ENCODE data around the gene USH2A. TPM values are rescaled to one million over a fixed set of nuclear protein-coding genes. Genes with fewer than 3 reads are reported as not detected.

Gene USH2A
- total and polyA plus RNA-seq, 2 experiments from 2014 or later = under 0.01 to 0.01 TPM

GRCh38 chr1:216261631-216262030, 161.6 kb downstream of the USH2A start:
- H3K9ac ChIP-seq = no peak overlapping the region
- H2AFZ ChIP-seq = no peak overlapping the region
- no peak overlapping the region for H3K27ac ChIP-seq
- H3K9me2 ChIP-seq (ENCODE audit: insufficient read depth) = no peaks in the 10 kb centered on the region
- DNase-seq = no peak
- no peaks in the 10 kb centered on the region for H3F3A ChIP-seq (ENCODE audit: insufficient read depth)
- TF ChIP-seq EZH2 (IDR thresholded peaks at IDR 0.05; ENCODE audit: insufficient read depth, poor library complexity, severe bottlenecking) (no peak), EZH2phosphoT487 (IDR thresholded peaks at IDR 0.05; ENCODE audit: insufficient read depth, low read depth) (no peak)
- H3K27me3 ChIP-seq (replicated peaks; ENCODE audit: insufficient read depth) = no peaks in the 10 kb centered on the region
- H3K4me2 ChIP-seq (ENCODE audit: unreplicated experiment) = no peak overlapping the region
- no peak overlapping the region for H3K4me3 ChIP-seq
- no peaks in the 10 kb centered on the region for H3K36me3 ChIP-seq (ENCODE audit: low read depth)
- H3K9me3 ChIP-seq (ENCODE audit: low read depth) = no peaks in the 10 kb centered on the region
- H4K20me1 ChIP-seq (ENCODE audit: insufficient read depth) = no peaks in the 10 kb centered on the region
- WGBS, 2 experiments (ENCODE audit: low coverage in 1 of 2, low lambda C conversion rate in 2 of 2, missing lambda C conversion rate in 2 of 2) = 19 to 25% methylated on average over 3 of the region's 3 CpGs
- in situ Hi-C loops (cut with MboI) = no loop called here
- H3K4me1 ChIP-seq (ENCODE audit: insufficient read depth) = no peaks in the 10 kb centered on the region
- no peaks in the 10 kb centered on the region for H3K79me2 ChIP-seq (ENCODE audit: insufficient read depth)

DNA sequence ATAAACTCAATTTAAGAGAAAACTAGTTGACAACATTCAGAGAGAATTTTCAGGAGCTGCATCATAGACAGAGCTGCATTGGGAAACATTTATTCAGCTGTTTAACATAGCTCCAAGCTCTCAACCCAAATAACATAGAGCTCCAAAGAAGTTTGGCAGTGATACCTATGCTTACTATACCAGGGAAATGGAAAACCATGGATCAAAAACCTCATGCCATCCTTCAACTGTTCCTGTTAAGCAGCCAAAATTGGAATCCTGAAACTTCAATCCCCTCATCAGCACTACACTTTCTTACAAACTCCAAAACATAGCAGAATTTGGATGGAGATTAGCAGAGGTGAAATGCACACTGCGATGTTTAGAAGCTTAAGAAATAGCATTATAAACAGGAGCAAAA, 164.4 kb downstream of the USH2A start:
- no peaks in the 10 kb centered on the region for H3K79me2 ChIP-seq (ENCODE audit: insufficient read depth)
- no peaks in the 10 kb centered on the region for H3K9me3 ChIP-seq (ENCODE audit: low read depth)
- no peaks in the 10 kb centered on the region for H4K20me1 ChIP-seq (ENCODE audit: insufficient read depth)
- H2AFZ ChIP-seq = no peak overlapping the region
- no peak overlapping the region for H3K4me2 ChIP-seq (ENCODE audit: unreplicated experiment)
- H3K9ac ChIP-seq = no peak overlapping the region
- H3K4me3 ChIP-seq = no peak overlapping the region
- in situ Hi-C loops (cut with MboI) = no loop called here
- no peaks in the 10 kb centered on the region for H3F3A ChIP-seq (ENCODE audit: insufficient read depth)
- DNase-seq = no peak
- no peaks in the 10 kb centered on the region for H3K4me1 ChIP-seq (ENCODE audit: insufficient read depth)
- no peaks in the 10 kb centered on the region for H3K27me3 ChIP-seq (replicated peaks; ENCODE audit: insufficient read depth)
- no peaks in the 10 kb centered on the region for H3K36me3 ChIP-seq (ENCODE audit: low read depth)
- H3K27ac ChIP-seq = no peak overlapping the region
- WGBS, 2 experiments (ENCODE audit: low coverage in 1 of 2, low lambda C conversion rate in 2 of 2, missing lambda C conversion rate in 2 of 2) = 32 to 38% methylated on average over 1 of the region's 1 CpG
- no peaks in the 10 kb centered on the region for H3K9me2 ChIP-seq (ENCODE audit: insufficient read depth)
- TF ChIP-seq EZH2phosphoT487 (IDR thresholded peaks at IDR 0.05; ENCODE audit: insufficient read depth, low read depth) = no peak
- TF ChIP-seq EZH2 (IDR thresholded peaks at IDR 0.05; ENCODE audit: insufficient read depth, poor library complexity, severe bottlenecking) = no peak

DNA sequence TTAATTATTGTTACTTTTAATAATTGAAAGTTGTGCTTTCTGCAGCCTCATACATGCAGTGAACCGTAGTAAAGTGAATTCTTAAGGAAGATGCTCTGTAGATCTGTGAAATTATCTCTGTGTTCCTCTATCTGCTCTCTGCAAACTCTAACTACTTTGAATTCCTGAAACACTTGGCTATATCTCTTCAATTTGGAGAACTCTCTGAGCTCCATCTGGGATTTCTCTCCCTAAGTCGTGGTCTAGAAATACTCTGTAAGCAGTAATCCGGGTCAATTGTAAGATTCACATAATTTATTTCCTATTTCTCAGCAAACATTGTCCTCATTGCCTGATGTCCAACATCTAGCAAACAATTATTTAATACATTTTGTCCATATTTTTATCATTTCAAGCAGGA, 164.9 kb downstream of the USH2A start:
- Histone ChIP-seq H3K4me2 (ENCODE audit: unreplicated experiment) (no peak overlapping the region), H3K36me3 (ENCODE audit: low read depth) (no peaks in the 10 kb centered on the region), H3K9ac (no peak overlapping the region), H4K20me1 (ENCODE audit: insufficient read depth) (no peaks in the 10 kb centered on the region), H3K9me2 (ENCODE audit: insufficient read depth) (no peaks in the 10 kb centered on the region), H3K27ac (no peak overlapping the region), H3K79me2 (ENCODE audit: insufficient read depth) (no peaks in the 10 kb centered on the region), H3F3A (ENCODE audit: insufficient read depth) (no peaks in the 10 kb centered on the region), H3K4me1 (ENCODE audit: insufficient read depth) (no peaks in the 10 kb centered on the region), H3K4me3 (no peak overlapping the region), H3K27me3 (replicated peaks; ENCODE audit: insufficient read depth) (no peaks in the 10 kb centered on the region), H2AFZ (no peak overlapping the region), H3K9me3 (ENCODE audit: low read depth) (no peaks in the 10 kb centered on the region)
- no peak for DNase-seq
- WGBS, 2 experiments (ENCODE audit: low coverage in 1 of 2, low lambda C conversion rate in 2 of 2, missing lambda C conversion rate in 2 of 2) = 2 to 5% methylated on average over 3 of the region's 3 CpGs
- TF ChIP-seq EZH2 (IDR thresholded peaks at IDR 0.05; ENCODE audit: insufficient read depth, poor library complexity, severe bottlenecking) = no peak
- no peak for TF ChIP-seq EZH2phosphoT487 (IDR thresholded peaks at IDR 0.05; ENCODE audit: insufficient read depth, low read depth)
- in situ Hi-C loops (cut with MboI) = no loop called here

DNA sequence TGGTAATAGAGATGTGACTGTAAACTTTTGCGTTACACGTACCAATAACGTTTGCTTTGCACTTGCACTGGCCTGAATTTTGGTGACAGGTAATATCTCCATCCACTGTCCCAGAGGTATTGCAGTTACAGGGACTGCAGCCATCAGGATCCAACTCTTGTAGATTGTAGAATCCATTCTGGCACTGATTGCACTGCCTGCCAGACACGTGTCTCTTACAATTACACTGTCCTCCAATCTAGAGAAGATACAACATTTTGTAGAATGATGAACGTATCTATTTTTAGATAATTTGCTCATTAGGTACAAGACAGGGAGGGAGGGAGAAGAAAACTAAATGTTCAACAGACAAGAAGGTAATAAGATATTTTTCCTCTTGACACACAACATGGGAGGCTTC, 172.4 kb downstream of the USH2A start:
- no peak for DNase-seq
- Histone ChIP-seq H3F3A (ENCODE audit: insufficient read depth) (no peaks in the 10 kb centered on the region), H3K79me2 (ENCODE audit: insufficient read depth) (no peaks in the 10 kb centered on the region), H2AFZ (no peak overlapping the region), H3K4me3 (no peak overlapping the region), H4K20me1 (ENCODE audit: insufficient read depth) (no peaks in the 10 kb centered on the region), H3K4me2 (ENCODE audit: unreplicated experiment) (no peak overlapping the region), H3K9me3 (ENCODE audit: low read depth) (no peaks in the 10 kb centered on the region), H3K27ac (no peak overlapping the region), H3K27me3 (replicated peaks; ENCODE audit: insufficient read depth) (no peaks in the 10 kb centered on the region), H3K9ac (no peak overlapping the region), H3K36me3 (ENCODE audit: low read depth) (no peaks in the 10 kb centered on the region), H3K9me2 (ENCODE audit: insufficient read depth) (no peaks in the 10 kb centered on the region), H3K4me1 (ENCODE audit: insufficient read depth) (no peaks in the 10 kb centered on the region)
- in situ Hi-C loops (cut with MboI) = no loop called here
- no peak for TF ChIP-seq EZH2phosphoT487 (IDR thresholded peaks at IDR 0.05; ENCODE audit: insufficient read depth, low read depth)
- TF ChIP-seq EZH2 (IDR thresholded peaks at IDR 0.05; ENCODE audit: insufficient read depth, poor library complexity, severe bottlenecking) = no peak
- 29 to 47% methylated on average over 5 of the region's 5 CpGs for WGBS, 2 experiments (ENCODE audit: low coverage in 1 of 2, low lambda C conversion rate in 2 of 2, missing lambda C conversion rate in 2 of 2)

- no peak overlapping the region for H3K9ac ChIP-seq
- in situ Hi-C loops (cut with MboI) = no loop called here
- H3K27me3 ChIP-seq (replicated peaks; ENCODE audit: insufficient read depth) = no peaks in the 10 kb centered on the region
- no peaks in the 10 kb centered on the region for H3K9me2 ChIP-seq (ENCODE audit: insufficient read depth)
- no peak overlapping the region for H3K27ac ChIP-seq
- no peaks in the 10 kb centered on the region for H3F3A ChIP-seq (ENCODE audit: insufficient read depth)
- TF ChIP-seq EZH2phosphoT487 (IDR thresholded peaks at IDR 0.05; ENCODE audit: insufficient read depth, low read depth) (no peak), EZH2 (IDR thresholded peaks at IDR 0.05; ENCODE audit: insufficient read depth, poor library complexity, severe bottlenecking) (no peak)
- H3K4me1 ChIP-seq (ENCODE audit: insufficient read depth) = no peaks in the 10 kb centered on the region
- no peaks in the 10 kb centered on the region for H3K9me3 ChIP-seq (ENCODE audit: low read depth)
- H4K20me1 ChIP-seq (ENCODE audit: insufficient read depth) = no peaks in the 10 kb centered on the region; the same call in 1 of the 2 replicates
- DNase-seq = no peak
- H3K36me3 ChIP-seq (ENCODE audit: low read depth) = no peaks in the 10 kb centered on the region
- H2AFZ ChIP-seq = no peak overlapping the region
- H3K79me2 ChIP-seq (ENCODE audit: insufficient read depth) = no peaks in the 10 kb centered on the region
- WGBS, 2 experiments (ENCODE audit: low coverage in 1 of 2, low lambda C conversion rate in 2 of 2, missing lambda C conversion rate in 2 of 2) = 33 to 51% methylated on average over 3 of the region's 3 CpGs
- H3K4me2 ChIP-seq (ENCODE audit: unreplicated experiment) = no peak overlapping the region
- H3K4me3 ChIP-seq = no peak overlapping the region
Measured at GRCh38 chr1:216248628-216249027, 174.6 kb downstream of the USH2A start.

Data from GM23248 (cell line).